ENCODE measurements around the gene GCHFR.

The GCHFR gene

DNA sequence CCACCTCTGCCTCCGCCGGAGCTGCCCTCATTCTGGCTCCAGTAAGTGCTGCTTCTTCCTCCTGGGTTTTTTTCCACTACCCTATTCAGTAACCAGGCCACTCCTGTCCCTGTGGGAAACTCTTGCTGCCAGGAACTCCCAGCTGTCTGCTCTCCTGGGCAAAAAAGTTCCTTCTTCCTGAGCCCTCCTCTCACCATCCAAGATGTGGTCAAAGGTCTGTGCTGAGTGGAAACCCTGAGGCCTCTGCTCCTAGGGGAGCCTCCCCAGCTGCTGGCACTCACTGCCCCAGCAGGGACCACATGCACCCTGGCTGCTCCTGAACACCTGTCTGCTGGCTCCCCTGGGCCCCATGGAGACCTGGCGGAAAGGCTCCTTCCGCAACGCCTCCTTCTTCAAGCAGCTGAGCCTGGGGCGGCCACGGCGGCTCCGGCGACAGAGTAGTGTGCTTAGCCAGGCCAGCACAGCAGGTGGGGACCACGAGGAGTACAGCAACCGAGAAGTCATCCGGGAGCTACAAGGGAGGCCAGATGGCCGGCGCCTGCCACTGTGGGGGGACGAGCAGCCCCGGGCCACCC, 6.4 kb downstream of the GCHFR start:
- peaks cover 62% of the 10 kb centered on the region for H3K36me3 ChIP-seq (ENCODE audit: control insufficient read depth, low read length)
- TF ChIP-seq, protein P1, sequence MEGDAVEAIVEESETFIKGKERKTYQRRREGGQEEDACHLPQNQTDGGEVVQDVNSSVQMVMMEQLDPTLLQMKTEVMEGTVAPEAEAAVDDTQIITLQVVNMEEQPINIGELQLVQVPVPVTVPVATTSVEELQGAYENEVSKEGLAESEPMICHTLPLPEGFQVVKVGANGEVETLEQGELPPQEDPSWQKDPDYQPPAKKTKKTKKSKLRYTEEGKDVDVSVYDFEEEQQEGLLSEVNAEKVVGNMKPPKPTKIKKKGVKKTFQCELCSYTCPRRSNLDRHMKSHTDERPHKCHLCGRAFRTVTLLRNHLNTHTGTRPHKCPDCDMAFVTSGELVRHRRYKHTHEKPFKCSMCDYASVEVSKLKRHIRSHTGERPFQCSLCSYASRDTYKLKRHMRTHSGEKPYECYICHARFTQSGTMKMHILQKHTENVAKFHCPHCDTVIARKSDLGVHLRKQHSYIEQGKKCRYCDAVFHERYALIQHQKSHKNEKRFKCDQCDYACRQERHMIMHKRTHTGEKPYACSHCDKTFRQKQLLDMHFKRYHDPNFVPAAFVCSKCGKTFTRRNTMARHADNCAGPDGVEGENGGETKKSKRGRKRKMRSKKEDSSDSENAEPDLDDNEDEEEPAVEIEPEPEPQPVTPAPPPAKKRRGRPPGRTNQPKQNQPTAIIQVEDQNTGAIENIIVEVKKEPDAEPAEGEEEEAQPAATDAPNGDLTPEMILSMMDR (IDR thresholded peaks at IDR 0.05; ENCODE audit: low read depth, low read length, poor library complexity, severe bottlenecking): no peak
- TF ChIP-seq EZH2phosphoT487 (IDR thresholded peaks at IDR 0.05; ENCODE audit: borderline replicate concordance, low read length): no peak
- peak overlapping the region; percentile 86 for H3K4me2 ChIP-seq (ENCODE audit: low read length)
- no peaks in the 10 kb centered on the region for H3K9me3 ChIP-seq (ENCODE audit: control insufficient read depth, insufficient read depth, low read length)
- H3K4me3 ChIP-seq (ENCODE audit: low read length): peak overlapping the region; percentile 69
- no peaks in the 10 kb centered on the region for H4K20me1 ChIP-seq (ENCODE audit: control insufficient read depth, insufficient read depth, low read depth, low read length)
- H3K4me1 ChIP-seq (ENCODE audit: control insufficient read depth, low read length): peaks cover 75% of the 10 kb centered on the region
- peak overlapping the region; percentile 94 for H3K27ac ChIP-seq (ENCODE audit: low read depth, low read length)
- H3K79me2 ChIP-seq (ENCODE audit: control insufficient read depth, low read length): peaks cover 28% of the 10 kb centered on the region
- no peaks in the 10 kb centered on the region for H3K9me2 ChIP-seq (replicated peaks; ENCODE audit: control insufficient read depth, low read length)
- H3K27me3 ChIP-seq (ENCODE audit: control insufficient read depth, low read length): no peaks in the 10 kb centered on the region
- peaks cover 27% of the 10 kb centered on the region for H3F3A ChIP-seq (ENCODE audit: control insufficient read depth, insufficient read depth)

DNA sequence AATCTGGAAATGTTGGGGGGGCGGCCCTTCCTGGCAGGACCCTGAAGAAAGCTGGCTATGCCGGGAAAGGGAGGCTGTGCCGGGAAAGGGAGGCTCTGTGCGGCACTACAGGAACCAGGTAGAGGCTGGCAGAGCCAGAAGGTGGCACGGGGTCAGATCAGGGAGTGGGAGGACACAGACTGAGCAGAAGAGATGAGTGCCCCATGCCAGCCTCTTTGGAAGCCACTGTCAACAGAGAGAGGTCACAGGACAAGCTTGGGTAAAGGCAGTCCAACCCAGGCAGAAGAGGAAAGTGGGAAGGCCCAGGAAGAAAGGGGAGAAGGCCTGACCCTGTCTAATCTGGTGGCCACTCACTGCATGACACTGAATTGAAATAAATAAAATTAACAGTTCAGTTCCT, 7.4 kb downstream of the GCHFR start:
- Histone ChIP-seq H3K27me3 (ENCODE audit: control insufficient read depth, low read length) (no peaks in the 10 kb centered on the region), H3K36me3 (ENCODE audit: control insufficient read depth, low read length) (peaks cover 61% of the 10 kb centered on the region), H3K9me2 (replicated peaks; ENCODE audit: control insufficient read depth, low read length) (no peaks in the 10 kb centered on the region), H3K9me3 (ENCODE audit: control insufficient read depth, insufficient read depth, low read length) (no peaks in the 10 kb centered on the region), H3K4me1 (ENCODE audit: control insufficient read depth, low read length) (peaks cover 65% of the 10 kb centered on the region), H3K27ac (ENCODE audit: low read depth, low read length) (peak overlapping the region; percentile 94), H3K79me2 (ENCODE audit: control insufficient read depth, low read length) (peaks cover 19% of the 10 kb centered on the region), H4K20me1 (ENCODE audit: control insufficient read depth, insufficient read depth, low read depth, low read length) (no peaks in the 10 kb centered on the region), H3K4me3 (ENCODE audit: low read length) (peak overlapping the region; percentile 69; the same call in 1 of the 2 replicates), H3K4me2 (ENCODE audit: low read length) (peak overlapping the region; percentile 86), H3F3A (ENCODE audit: control insufficient read depth, insufficient read depth) (peaks cover 21% of the 10 kb centered on the region)
- TF ChIP-seq, protein P1 (IDR thresholded peaks at IDR 0.05; ENCODE audit: low read depth, low read length, poor library complexity, severe bottlenecking): no peak
- TF ChIP-seq EZH2phosphoT487 (IDR thresholded peaks at IDR 0.05; ENCODE audit: borderline replicate concordance, low read length): no peak

DNA sequence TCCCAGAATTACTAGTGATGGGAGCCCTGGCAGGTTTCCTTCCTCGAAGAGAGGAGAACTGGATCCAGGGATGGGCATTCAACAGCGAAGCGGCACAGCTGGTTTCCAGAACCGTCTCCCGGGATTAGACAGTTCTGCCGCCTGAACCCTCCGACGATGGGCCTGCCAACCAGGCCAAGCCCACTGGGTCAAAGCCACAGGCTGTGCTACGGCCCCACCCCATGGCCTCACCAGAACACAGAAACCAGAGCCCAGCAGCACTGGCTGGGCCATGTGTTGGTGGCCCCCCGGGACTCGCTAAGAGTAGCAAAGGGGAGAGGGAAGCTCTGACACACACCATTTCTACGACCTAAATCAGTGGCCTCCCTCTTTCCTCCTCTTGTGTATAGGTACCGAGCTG, 8.1 kb downstream of the GCHFR start:
- peaks cover 21% of the 10 kb centered on the region for H3F3A ChIP-seq (ENCODE audit: control insufficient read depth, insufficient read depth)
- H3K27ac ChIP-seq (ENCODE audit: low read depth, low read length): no peak overlapping the region
- peaks cover 11% of the 10 kb centered on the region for H3K79me2 ChIP-seq (ENCODE audit: control insufficient read depth, low read length)
- H3K36me3 ChIP-seq (ENCODE audit: control insufficient read depth, low read length): peaks cover 59% of the 10 kb centered on the region
- no peak overlapping the region for H3K4me2 ChIP-seq (ENCODE audit: low read length)
- no peaks in the 10 kb centered on the region for H4K20me1 ChIP-seq (ENCODE audit: control insufficient read depth, insufficient read depth, low read depth, low read length)
- H3K4me3 ChIP-seq (ENCODE audit: low read length): no peak overlapping the region
- no peaks in the 10 kb centered on the region for H3K9me2 ChIP-seq (replicated peaks; ENCODE audit: control insufficient read depth, low read length)
- no peaks in the 10 kb centered on the region for H3K9me3 ChIP-seq (ENCODE audit: control insufficient read depth, insufficient read depth, low read length)
- no peaks in the 10 kb centered on the region for H3K27me3 ChIP-seq (ENCODE audit: control insufficient read depth, low read length)
- no peak for TF ChIP-seq EZH2phosphoT487 (IDR thresholded peaks at IDR 0.05; ENCODE audit: borderline replicate concordance, low read length)
- TF ChIP-seq, protein P1 (IDR thresholded peaks at IDR 0.05; ENCODE audit: low read depth, low read length, poor library complexity, severe bottlenecking): no peak
- peaks cover 58% of the 10 kb centered on the region for H3K4me1 ChIP-seq (ENCODE audit: control insufficient read depth, low read length)
